Natural killer cell treated with Interleukin-12 subunit alpha and Interleukin-12 subunit beta and Interleukin-15 and Interleukin-18, amount 100 ng/mL, for 72 hours (primary cell): ENCODE measurements around the gene FBXW12. TPM values are rescaled to one million over a fixed set of nuclear protein-coding genes. Genes with fewer than 3 reads are reported as not detected.
A peak's percentile ranks its signal among the peaks of the same experiment; 100 is the strongest.

Experiments
- ATAC-seq, 2 donors: fragments of 150-1000 bp; cut with Tn5 transposase in 1 of 2; sonication (Bioruptor Pico), chemical (Tn5 transposase) in 1 of 2; 2 replicates each; pipeline ENCODE4 v1.10.0; 2021
- DNase-seq: peaks from one replicate; pipeline ENCODE4 v3.0.0; 2022; ENCODE audit warnings: low spot score
- H3K27ac Mint-ChIP-seq, 2 donors: 1 replicate in 1 of 2; 2 replicates in 1 of 2; pipeline ENCODE4 v1.8.0; 2022; ENCODE audit warnings: mixed read lengths in 2 of 2, mild to moderate bottlenecking in 1 of 2, moderate library complexity in 1 of 2
- H3K27me3 Mint-ChIP-seq, 2 donors: 1 replicate in 1 of 2; 2 replicates in 1 of 2; pipeline ENCODE4 v1.8.0; 2022; ENCODE audit warnings: mixed read lengths in 2 of 2
- H3K36me3 Mint-ChIP-seq: one replicate; pipeline ENCODE4 v1.8.0; 2022; ENCODE audit warnings: mixed read lengths
- H3K4me1 Mint-ChIP-seq, 2 donors: 1 replicate in 1 of 2; 2 replicates in 1 of 2; pipeline ENCODE4 v1.8.0; 2022; ENCODE audit warnings: low read depth in 2 of 2, mixed read lengths in 2 of 2, mild to moderate bottlenecking in 1 of 2
- H3K4me3 Mint-ChIP-seq: one replicate; pipeline ENCODE4 v1.8.0; 2022; ENCODE audit warnings: mixed read lengths
- H3K9me3 Mint-ChIP-seq: 2 replicates; pipeline ENCODE4 v1.8.0; 2022; ENCODE audit warnings: mixed read lengths
- total RNA-seq, 2 donors: library from RNA; stranded (reverse); gene quantifications; one replicate each; pipeline ENCODE4 v1.2.3, GENCODE V29; 2022

FBXW12 gene
- total RNA-seq, 2 donors from 2014 or later, result not detected

DNA sequence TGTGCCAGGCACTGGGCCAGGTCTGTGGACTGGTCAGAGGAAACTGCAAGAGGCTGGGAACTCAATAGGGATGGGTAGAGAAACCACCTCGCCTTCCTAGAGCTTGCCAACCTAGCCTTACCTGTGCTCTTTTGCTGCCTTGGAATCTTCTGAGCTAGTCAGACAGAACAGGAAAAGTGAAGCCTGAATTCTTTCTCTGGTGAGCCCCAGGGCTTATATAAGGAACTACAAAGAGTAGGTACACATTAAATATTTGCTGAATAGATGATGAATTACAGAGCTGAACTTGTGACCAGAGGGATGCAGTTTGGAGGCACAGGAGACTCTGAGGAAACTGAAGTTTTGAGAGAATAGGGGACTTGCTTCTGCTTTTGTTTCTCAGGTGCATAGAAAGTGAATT is 15.6 kb upstream of the FBXW12 start:
- no peak for DNase-seq
- Mint-ChIP-seq H3K36me3 (peaks cover 6% of the 10 kb centered on the region), H3K4me1 (no peaks in the 10 kb centered on the region), H3K9me3 (no peaks in the 10 kb centered on the region), H3K27ac (no peak overlapping the region), H3K27me3 (peaks cover 29 to 58% of the 10 kb centered on the region in 2 donors), H3K4me3 (no peak overlapping the region)
- ATAC-seq, result no peak

DNA sequence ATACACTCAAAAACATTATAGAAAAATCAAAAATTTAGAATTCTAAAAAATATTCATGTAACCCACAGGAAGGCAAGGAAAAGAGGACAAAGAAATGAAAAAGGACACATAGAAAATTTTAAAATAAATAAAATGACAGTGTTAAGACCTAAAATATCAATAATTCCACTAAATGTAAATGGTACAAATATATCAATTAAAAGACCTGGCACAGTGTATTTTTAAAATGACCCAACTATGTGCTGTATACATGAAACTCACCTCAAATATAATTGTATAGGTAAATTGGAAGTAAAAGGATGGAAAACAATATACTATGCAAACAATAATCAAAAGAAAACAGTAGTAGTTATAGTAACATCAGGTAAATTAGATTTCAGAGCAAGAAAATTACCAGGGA is 10.1 kb upstream of the FBXW12 start:
- H3K4me3 Mint-ChIP-seq, result no peak overlapping the region
- H3K36me3 Mint-ChIP-seq, result peaks cover 8% of the 10 kb centered on the region
- H3K27me3 Mint-ChIP-seq, result peaks cover 21 to 26% of the 10 kb centered on the region in 2 donors
- ATAC-seq (no peak), DNase-seq (no peak)
- H3K27ac Mint-ChIP-seq, result no peak overlapping the region
- no peaks in the 10 kb centered on the region for H3K4me1 Mint-ChIP-seq
- H3K9me3 Mint-ChIP-seq, result no peaks in the 10 kb centered on the region

DNA sequence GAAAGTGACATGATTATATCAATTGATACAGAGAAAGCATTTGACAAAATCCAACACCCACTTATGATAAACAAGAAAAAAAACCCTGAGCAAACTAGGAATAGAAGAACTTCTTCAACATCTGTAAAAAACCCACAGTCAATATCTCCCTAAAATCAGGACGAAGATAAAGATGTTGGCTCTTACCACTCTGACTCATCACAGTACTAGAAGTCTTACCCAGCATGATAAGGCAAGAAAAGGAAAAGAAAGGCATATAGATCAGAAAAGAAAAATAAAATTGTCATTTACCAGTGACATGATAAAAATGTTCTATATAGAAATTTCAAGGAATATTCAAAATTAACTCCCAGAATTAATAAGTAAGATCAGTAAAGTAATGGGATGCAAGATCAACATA is 7.2 kb upstream of the FBXW12 start:
- H3K27me3 Mint-ChIP-seq, result peaks cover 10 to 17% of the 10 kb centered on the region in 2 donors
- no peak for ATAC-seq
- no peaks in the 10 kb centered on the region for H3K4me1 Mint-ChIP-seq
- no peaks in the 10 kb centered on the region for H3K9me3 Mint-ChIP-seq
- H3K27ac Mint-ChIP-seq, result no peak overlapping the region
- H3K4me3 Mint-ChIP-seq, result no peak overlapping the region
- peaks cover 8% of the 10 kb centered on the region for H3K36me3 Mint-ChIP-seq
- DNase-seq, result no peak

DNA sequence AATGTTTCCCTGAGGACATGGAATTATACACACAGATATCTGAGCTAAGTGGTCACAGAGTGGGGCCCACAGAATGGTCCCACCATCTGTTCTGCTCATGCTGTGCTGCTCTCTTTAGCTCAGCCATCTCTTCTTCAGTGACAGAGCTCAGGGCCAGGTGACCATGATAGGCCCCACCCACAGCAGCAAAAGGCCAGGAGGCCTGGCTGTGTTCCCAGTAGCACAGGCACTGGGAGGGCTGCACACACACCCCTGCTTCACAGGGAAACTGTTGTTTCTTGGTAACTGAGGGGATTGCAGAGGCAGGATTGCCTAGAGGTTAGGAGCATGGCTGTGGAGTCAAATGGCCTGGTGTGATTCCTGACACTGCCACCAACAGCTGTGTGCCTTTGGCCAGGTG is 4.8 kb upstream of the FBXW12 start:
- Mint-ChIP-seq H3K9me3 (no peaks in the 10 kb centered on the region), H3K36me3 (no peaks in the 10 kb centered on the region), H3K27ac (no peak overlapping the region), H3K4me1 (no peaks in the 10 kb centered on the region), H3K27me3 (peaks cover 0 to 8% of the 10 kb centered on the region in 2 donors), H3K4me3 (no peak overlapping the region)
- DNase-seq (no peak), ATAC-seq (peak in 1 of 2 donors; percentile 40)

- ATAC-seq, result no peak
- Mint-ChIP-seq H3K27ac (no peak overlapping the region), H3K4me1 (no peaks in the 10 kb centered on the region), H3K9me3 (no peaks in the 10 kb centered on the region), H3K36me3 (no peaks in the 10 kb centered on the region), H3K4me3 (no peak overlapping the region), H3K27me3 (peaks cover 0 to 6% of the 10 kb centered on the region in 2 donors)
- DNase-seq, result no peak
Observed at GRCh38 chr3:48369693-48370332, 2.2 kb upstream of the FBXW12 start.

DNA sequence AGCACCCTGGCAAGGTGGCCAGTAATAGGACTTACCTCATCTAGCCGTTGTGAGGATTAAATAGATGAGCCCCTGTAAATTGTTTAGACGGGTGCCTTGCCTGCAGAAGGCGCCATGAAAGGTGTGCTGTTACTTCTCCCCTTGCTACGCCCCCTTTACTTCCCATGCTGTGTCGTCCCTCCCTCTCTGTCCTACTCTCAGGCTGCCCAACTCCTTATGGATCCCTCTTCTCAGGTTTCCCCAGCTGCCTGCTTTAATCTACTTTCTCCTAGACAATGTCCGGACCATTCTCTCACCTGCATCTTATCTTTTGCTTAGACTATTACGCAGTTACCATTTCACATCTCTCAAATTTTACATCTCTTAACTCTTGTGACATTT is 1.7 kb upstream of the FBXW12 start:
- no peak overlapping the region for H3K4me3 Mint-ChIP-seq
- H3K27me3 Mint-ChIP-seq, result peaks cover 0 to 5% of the 10 kb centered on the region in 2 donors
- ATAC-seq, result no peak

GRCh38 chr3:48372377-48372770 is 355 bp downstream of the FBXW12 start:
- no peak for DNase-seq
- H3K9me3 Mint-ChIP-seq, result no peaks in the 10 kb centered on the region
- H3K4me3 Mint-ChIP-seq, result no peak overlapping the region
- ATAC-seq, result no peak
- H3K4me1 Mint-ChIP-seq, result no peaks in the 10 kb centered on the region
- no peaks in the 10 kb centered on the region for H3K36me3 Mint-ChIP-seq
- no peak overlapping the region for H3K27ac Mint-ChIP-seq
- peaks cover 0 to 5% of the 10 kb centered on the region in 2 donors for H3K27me3 Mint-ChIP-seq

More for the DNA sequence above, 1.7 kb upstream of the FBXW12 start:
- no peak for DNase-seq
- no peak overlapping the region for H3K27ac Mint-ChIP-seq
- no peaks in the 10 kb centered on the region for H3K4me1 Mint-ChIP-seq
- no peaks in the 10 kb centered on the region for H3K9me3 Mint-ChIP-seq
- no peaks in the 10 kb centered on the region for H3K36me3 Mint-ChIP-seq

DNA sequence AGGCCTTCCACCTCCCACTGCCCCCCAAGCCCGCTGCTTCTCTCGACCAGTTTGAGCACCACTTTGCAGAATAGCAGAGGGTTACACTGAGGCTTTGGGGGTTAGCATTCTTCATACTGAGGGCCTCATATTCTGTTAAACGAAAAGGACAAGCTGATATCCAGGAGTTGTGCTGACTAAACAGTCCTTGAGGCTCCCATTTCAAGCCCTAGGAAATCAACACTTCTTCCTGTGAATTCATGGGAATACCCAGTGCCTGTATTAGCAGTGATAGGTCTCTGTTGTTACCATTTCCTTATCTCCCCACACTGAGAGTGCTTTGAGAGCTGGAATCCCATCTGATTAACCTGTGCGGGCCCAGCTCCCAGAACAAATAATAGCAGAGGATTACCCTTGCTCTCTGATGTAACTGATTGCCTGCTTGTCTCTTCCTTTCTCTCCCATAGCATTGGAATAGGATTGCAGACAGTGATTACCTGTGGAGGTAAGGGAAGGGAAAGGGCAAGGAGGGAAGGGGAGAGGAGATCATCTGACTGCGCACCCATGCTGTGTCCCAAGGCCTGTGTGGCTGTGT is 930 bp downstream of the FBXW12 start:
- no peak for ATAC-seq
- no peak overlapping the region for H3K4me3 Mint-ChIP-seq
- no peaks in the 10 kb centered on the region for H3K36me3 Mint-ChIP-seq
- H3K27me3 Mint-ChIP-seq, result peaks cover 4 to 8% of the 10 kb centered on the region in 2 donors
- no peak for DNase-seq
- H3K4me1 Mint-ChIP-seq, result no peaks in the 10 kb centered on the region
- no peak overlapping the region for H3K27ac Mint-ChIP-seq
- H3K9me3 Mint-ChIP-seq, result no peaks in the 10 kb centered on the region

DNA sequence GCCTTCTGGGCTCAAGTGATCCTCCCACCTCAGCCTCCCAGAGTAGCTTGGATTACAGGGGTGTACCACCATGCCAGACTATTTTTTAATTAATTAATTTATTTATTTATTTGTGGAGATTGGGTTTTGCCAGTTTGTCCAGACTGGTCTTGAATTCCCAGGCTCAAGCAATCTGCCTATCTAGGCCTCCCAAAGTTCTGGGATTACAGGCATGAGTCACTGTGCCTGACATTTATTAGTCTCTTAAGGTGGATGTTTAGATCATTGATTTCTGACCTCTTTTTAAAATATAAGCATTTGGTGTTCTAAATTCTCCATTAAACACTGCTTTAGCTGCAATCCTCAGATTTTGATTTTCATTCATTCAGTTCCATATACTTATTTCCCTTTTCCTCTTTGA is 15.6 kb downstream of the FBXW12 start:
- DNase-seq (no peak), ATAC-seq (no peak)
- no peak overlapping the region for H3K4me3 Mint-ChIP-seq
- H3K27me3 Mint-ChIP-seq, result peaks cover 25 to 69% of the 10 kb centered on the region in 2 donors
- H3K27ac Mint-ChIP-seq, result no peak overlapping the region
- H3K36me3 Mint-ChIP-seq, result no peaks in the 10 kb centered on the region
- H3K9me3 Mint-ChIP-seq, result no peaks in the 10 kb centered on the region
- no peaks in the 10 kb centered on the region for H3K4me1 Mint-ChIP-seq

DNA sequence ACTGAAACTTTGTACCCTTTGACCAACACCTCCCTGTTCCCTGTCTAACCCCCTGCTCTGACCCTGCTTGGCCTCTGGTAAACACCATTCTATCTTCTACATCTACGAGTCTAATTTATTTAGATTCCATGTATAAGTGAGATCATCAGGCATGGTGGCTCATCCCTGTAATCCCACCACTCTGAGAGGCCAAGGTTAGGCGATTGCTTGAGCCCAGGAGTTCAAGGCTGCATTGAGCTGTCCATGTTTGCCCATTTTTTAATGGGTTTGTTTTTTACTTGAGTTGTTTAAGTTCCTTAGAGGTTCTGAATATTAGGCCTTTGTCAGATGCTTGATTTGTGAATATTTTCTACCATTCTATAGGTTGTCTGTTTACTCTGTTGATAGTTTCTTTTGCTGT is 16.9 kb downstream of the FBXW12 start:
- Mint-ChIP-seq H3K9me3 (no peaks in the 10 kb centered on the region), H3K4me1 (no peaks in the 10 kb centered on the region), H3K27ac (no peak overlapping the region), H3K27me3 (peaks cover 21 to 62% of the 10 kb centered on the region in 2 donors), H3K4me3 (no peak overlapping the region), H3K36me3 (no peaks in the 10 kb centered on the region)
- DNase-seq (no peak), ATAC-seq (no peak)

GRCh38 chr3:48394391-48394790 is 22.4 kb downstream of the FBXW12 start:
- Mint-ChIP-seq H3K4me3 (no peak overlapping the region), H3K4me1 (no peaks in the 10 kb centered on the region), H3K36me3 (no peaks in the 10 kb centered on the region), H3K27ac (no peak overlapping the region), H3K27me3 (peaks cover 16 to 18% of the 10 kb centered on the region in 2 donors), H3K9me3 (no peaks in the 10 kb centered on the region)
- ATAC-seq (peak in 1 of 2 donors; percentile 20), DNase-seq (no peak)

DNA sequence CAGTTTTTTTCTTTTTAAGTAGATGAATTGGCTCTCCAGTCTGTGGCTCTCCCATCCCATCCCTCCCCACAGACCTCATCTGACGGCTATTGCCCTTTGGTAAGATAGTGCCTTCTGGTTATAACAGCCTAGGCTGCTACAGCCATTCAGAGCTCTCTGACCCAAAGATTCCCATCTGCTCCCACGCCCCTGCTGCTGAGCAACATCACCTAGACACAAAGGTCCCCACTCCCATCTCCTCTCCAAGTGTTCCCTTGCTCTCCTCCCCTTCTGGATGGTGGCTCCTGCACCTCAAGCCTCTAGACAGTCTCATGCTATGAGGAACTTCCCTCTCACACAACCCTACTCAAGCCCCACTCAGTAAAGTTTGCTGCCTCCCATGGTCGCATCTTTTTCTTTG is 23.7 kb downstream of the FBXW12 start:
- DNase-seq (no peak), ATAC-seq (no peak)
- Mint-ChIP-seq H3K4me1 (peaks cover 0 to under 1% of the 10 kb centered on the region in 2 donors), H3K36me3 (no peaks in the 10 kb centered on the region), H3K4me3 (no peak overlapping the region), H3K9me3 (no peaks in the 10 kb centered on the region), H3K27me3 (peaks cover 16 to 18% of the 10 kb centered on the region in 2 donors), H3K27ac (no peak overlapping the region)

- peaks cover 6 to 7% of the 10 kb centered on the region in 2 donors for H3K27me3 Mint-ChIP-seq
- H3K9me3 Mint-ChIP-seq, result no peaks in the 10 kb centered on the region
- DNase-seq, result no peak
- ATAC-seq, result no peak
- no peak overlapping the region for H3K4me3 Mint-ChIP-seq
- H3K36me3 Mint-ChIP-seq, result no peaks in the 10 kb centered on the region
- peaks cover 0 to 4% of the 10 kb centered on the region in 2 donors for H3K4me1 Mint-ChIP-seq
- H3K27ac Mint-ChIP-seq, result no peak overlapping the region
Observed at GRCh38 chr3:48397767-48398681, 26.0 kb downstream of the FBXW12 start.
